ENCODE data around the gene L3MBTL2.

DNA sequence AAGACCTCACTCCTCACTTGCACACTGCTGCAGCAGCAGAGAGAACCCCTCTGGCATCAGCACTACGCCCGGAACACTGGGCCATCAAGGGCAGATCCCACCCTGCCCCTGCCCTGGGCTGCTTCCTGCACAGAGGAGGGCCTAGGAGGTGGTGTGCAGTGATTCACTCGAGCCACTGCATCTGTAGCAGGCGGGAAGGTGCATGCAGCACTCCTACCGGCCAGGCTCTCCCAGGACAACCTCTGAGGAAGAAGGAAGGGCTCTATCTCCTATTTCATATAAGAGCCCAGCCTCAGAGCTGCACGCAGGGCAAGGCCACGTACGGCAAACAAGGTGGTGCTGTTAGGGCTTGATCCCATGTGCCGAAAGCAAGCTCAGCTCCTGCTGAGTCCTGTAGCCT lies 66.7 kb downstream of the L3MBTL2 start:
- TF ChIP-seq, protein P1, sequence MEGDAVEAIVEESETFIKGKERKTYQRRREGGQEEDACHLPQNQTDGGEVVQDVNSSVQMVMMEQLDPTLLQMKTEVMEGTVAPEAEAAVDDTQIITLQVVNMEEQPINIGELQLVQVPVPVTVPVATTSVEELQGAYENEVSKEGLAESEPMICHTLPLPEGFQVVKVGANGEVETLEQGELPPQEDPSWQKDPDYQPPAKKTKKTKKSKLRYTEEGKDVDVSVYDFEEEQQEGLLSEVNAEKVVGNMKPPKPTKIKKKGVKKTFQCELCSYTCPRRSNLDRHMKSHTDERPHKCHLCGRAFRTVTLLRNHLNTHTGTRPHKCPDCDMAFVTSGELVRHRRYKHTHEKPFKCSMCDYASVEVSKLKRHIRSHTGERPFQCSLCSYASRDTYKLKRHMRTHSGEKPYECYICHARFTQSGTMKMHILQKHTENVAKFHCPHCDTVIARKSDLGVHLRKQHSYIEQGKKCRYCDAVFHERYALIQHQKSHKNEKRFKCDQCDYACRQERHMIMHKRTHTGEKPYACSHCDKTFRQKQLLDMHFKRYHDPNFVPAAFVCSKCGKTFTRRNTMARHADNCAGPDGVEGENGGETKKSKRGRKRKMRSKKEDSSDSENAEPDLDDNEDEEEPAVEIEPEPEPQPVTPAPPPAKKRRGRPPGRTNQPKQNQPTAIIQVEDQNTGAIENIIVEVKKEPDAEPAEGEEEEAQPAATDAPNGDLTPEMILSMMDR (IDR thresholded peaks at IDR 0.05): no peak
- no peak for TF ChIP-seq POLR2A (IDR thresholded peaks at IDR 0.05)

All from uterus (tissue), 2 donors.